Activated T-cell treated with anti-CD3 and anti-CD28 coated beads for 1 hour (primary cell): Measurements from ENCODE around the gene ERAP2.
A peak's percentile ranks its signal among the peaks of the same experiment; 100 is the strongest.

ENCODE experiments used
- DNase-seq: peaks from one replicate; pipeline ENCODE4 v3.0.0-alpha.2; 2020; ENCODE audit warnings: low read depth

Gene ERAP2

GRCh38 chr5:96932026-96932425 lies 55.7 kb downstream of the ERAP2 start:
- no peak for DNase-seq

GRCh38 chr5:96933764-96934707 lies 57.7 kb downstream of the ERAP2 start:
- DNase-seq = no peak

GRCh38 chr5:96934708-96935558 lies 58.6 kb downstream of the ERAP2 start:
- DNase-seq = peak; percentile 87

GRCh38 chr5:96935559-96936430 lies 59.5 kb downstream of the ERAP2 start, which contains the start of gene LNPEP:
Gene LNPEP (plus strand): TSS chr5:96936080. CDS start chr5:96936156, 76 bp downstream.
- peak; percentile 85 for DNase-seq

- peak; percentile 27 for DNase-seq
Measured at GRCh38 chr5:96936431-96937320, 60.4 kb downstream of the ERAP2 start.

- DNase-seq = no peak
Measured at GRCh38 chr5:96940586-96940985, 64.3 kb downstream of the ERAP2 start.

- DNase-seq = no peak
Measured at GRCh38 chr5:96941140-96941539, 64.8 kb downstream of the ERAP2 start.

- DNase-seq = no peak
Measured at GRCh38 chr5:96942078-96942477, 65.8 kb downstream of the ERAP2 start.

GRCh38 chr5:96942911-96943310 lies 66.6 kb downstream of the ERAP2 start:
- no peak for DNase-seq

- no peak for DNase-seq
Measured at GRCh38 chr5:96943799-96944198, 67.5 kb downstream of the ERAP2 start.

GRCh38 chr5:96945144-96945897 lies 69.0 kb downstream of the ERAP2 start:
- no peak for DNase-seq

- no peak for DNase-seq
Measured at GRCh38 chr5:96946381-96946780, 70.1 kb downstream of the ERAP2 start.

- DNase-seq = no peak
Measured at GRCh38 chr5:96952118-96952750, 75.9 kb downstream of the ERAP2 start.

GRCh38 chr5:96952974-96953730 lies 76.9 kb downstream of the ERAP2 start:
- no peak for DNase-seq

GRCh38 chr5:96957254-96958049 lies 81.2 kb downstream of the ERAP2 start:
- no peak for DNase-seq

GRCh38 chr5:96958977-96959376 lies 82.7 kb downstream of the ERAP2 start:
- no peak for DNase-seq

GRCh38 chr5:96961053-96961452 lies 84.8 kb downstream of the ERAP2 start:
- no peak for DNase-seq

- DNase-seq = no peak
Measured at GRCh38 chr5:96962540-96962991, 86.3 kb downstream of the ERAP2 start.
